ENCODE measurements around the gene ATG4B.

The ATG4B gene

GRCh38 chr2:241675885-241676284, 38.4 kb downstream of the ATG4B start:
- H3K27me3 ChIP-seq (ENCODE audit: control insufficient read depth, insufficient read depth, low read length), result no peaks in the 10 kb centered on the region
- no peaks in the 10 kb centered on the region for H3K79me2 ChIP-seq
- H3K36me3 ChIP-seq (ENCODE audit: control insufficient read depth, insufficient read depth, low read length), result no peaks in the 10 kb centered on the region
- no peak overlapping the region for H2AFZ ChIP-seq
- H3K4me3 ChIP-seq (ENCODE audit: low read depth, low read length), result no peak overlapping the region
- no peak overlapping the region for H3K27ac ChIP-seq
- H3K4me2 ChIP-seq (ENCODE audit: low read length), result no peak overlapping the region
- no peaks in the 10 kb centered on the region for H3K4me1 ChIP-seq
- no peak overlapping the region for H3K9ac ChIP-seq
- no peaks in the 10 kb centered on the region for H3K9me3 ChIP-seq (ENCODE audit: control insufficient read depth, low read length)
- no peak for TF ChIP-seq CTCF (IDR thresholded peaks at IDR 0.05)

- Histone ChIP-seq H3K9me3 (ENCODE audit: control insufficient read depth, low read length) (no peaks in the 10 kb centered on the region), H3K4me2 (ENCODE audit: low read length) (no peak overlapping the region), H3K27ac (no peak overlapping the region), H3K4me3 (ENCODE audit: low read depth, low read length) (no peak overlapping the region), H3K27me3 (ENCODE audit: control insufficient read depth, insufficient read depth, low read length) (no peaks in the 10 kb centered on the region), H3K9ac (no peak overlapping the region), H2AFZ (no peak overlapping the region), H3K79me2 (no peaks in the 10 kb centered on the region), H3K36me3 (ENCODE audit: control insufficient read depth, insufficient read depth, low read length) (no peaks in the 10 kb centered on the region), H3K4me1 (no peaks in the 10 kb centered on the region)
- TF ChIP-seq CTCF (IDR thresholded peaks at IDR 0.05), result no peak
Measured at GRCh38 chr2:241676665-241677064, 39.2 kb downstream of the ATG4B start.

GRCh38 chr2:241677392-241677791, 39.9 kb downstream of the ATG4B start:
- H3K9me3 ChIP-seq (ENCODE audit: control insufficient read depth, low read length), result no peaks in the 10 kb centered on the region
- H3K36me3 ChIP-seq (ENCODE audit: control insufficient read depth, insufficient read depth, low read length), result no peaks in the 10 kb centered on the region
- H3K9ac ChIP-seq, result no peak overlapping the region
- no peaks in the 10 kb centered on the region for H3K4me1 ChIP-seq
- no peak for TF ChIP-seq CTCF (IDR thresholded peaks at IDR 0.05)
- H3K27ac ChIP-seq, result no peak overlapping the region
- no peaks in the 10 kb centered on the region for H3K79me2 ChIP-seq
- no peak overlapping the region for H2AFZ ChIP-seq
- H3K4me3 ChIP-seq (ENCODE audit: low read depth, low read length), result no peak overlapping the region
- H3K27me3 ChIP-seq (ENCODE audit: control insufficient read depth, insufficient read depth, low read length), result no peaks in the 10 kb centered on the region
- H3K4me2 ChIP-seq (ENCODE audit: low read length), result no peak overlapping the region

- Histone ChIP-seq H3K27ac (no peak overlapping the region), H3K79me2 (no peaks in the 10 kb centered on the region), H3K4me3 (ENCODE audit: low read depth, low read length) (no peak overlapping the region), H3K4me1 (no peaks in the 10 kb centered on the region), H3K27me3 (ENCODE audit: control insufficient read depth, insufficient read depth, low read length) (no peaks in the 10 kb centered on the region), H3K36me3 (ENCODE audit: control insufficient read depth, insufficient read depth, low read length) (no peaks in the 10 kb centered on the region), H3K4me2 (ENCODE audit: low read length) (no peak overlapping the region), H2AFZ (no peak overlapping the region), H3K9ac (no peak overlapping the region), H3K9me3 (ENCODE audit: control insufficient read depth, low read length) (no peaks in the 10 kb centered on the region)
- TF ChIP-seq CTCF (IDR thresholded peaks at IDR 0.05), result no peak
Measured at GRCh38 chr2:241678307-241678706, 40.8 kb downstream of the ATG4B start.

- Histone ChIP-seq H3K9me3 (ENCODE audit: control insufficient read depth, low read length) (no peaks in the 10 kb centered on the region), H3K4me3 (ENCODE audit: low read depth, low read length) (no peak overlapping the region), H3K4me1 (no peaks in the 10 kb centered on the region), H3K36me3 (ENCODE audit: control insufficient read depth, insufficient read depth, low read length) (no peaks in the 10 kb centered on the region), H2AFZ (no peak overlapping the region), H3K27me3 (ENCODE audit: control insufficient read depth, insufficient read depth, low read length) (no peaks in the 10 kb centered on the region), H3K4me2 (ENCODE audit: low read length) (no peak overlapping the region), H3K9ac (no peak overlapping the region), H3K79me2 (no peaks in the 10 kb centered on the region), H3K27ac (no peak overlapping the region)
- no peak for TF ChIP-seq CTCF (IDR thresholded peaks at IDR 0.05)
Measured at GRCh38 chr2:241678784-241679540, 41.5 kb downstream of the ATG4B start.

Data from parathyroid adenoma (tissue), 2 donors.